Measurements from ENCODE around the gene CNPY3.

DNA sequence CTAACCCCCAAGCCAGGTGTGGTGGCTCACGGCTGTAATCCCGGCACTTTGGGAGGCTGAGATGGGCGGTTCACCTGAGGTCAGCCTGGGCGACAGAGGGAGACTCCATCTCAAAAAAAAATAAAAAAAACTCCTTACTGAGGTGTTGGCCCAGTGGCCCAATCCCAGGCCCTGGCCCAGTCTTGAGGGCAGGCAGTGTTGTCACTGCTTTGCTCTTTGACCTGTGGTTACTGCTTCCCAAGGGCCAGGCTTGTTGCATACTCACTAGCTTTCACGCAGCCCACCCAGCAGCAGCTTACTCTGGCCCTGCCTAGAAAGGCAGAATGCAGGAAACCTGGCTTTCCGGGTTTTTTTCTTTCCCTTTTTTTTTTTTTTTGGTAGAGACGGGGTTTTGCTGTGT, 13.2 kb downstream of the CNPY3 start:
- TF ChIP-seq GATA2 (IDR thresholded peaks at IDR 0.05; ENCODE audit: low read depth, low read length) (no peak), GATA3 (IDR thresholded peaks at IDR 0.05; ENCODE audit: low read depth, low read length) (no peak)

All from SH-SY5Y (cell line).